Type B pancreatic cell (in vitro differentiated cells): ENCODE measurements around the gene GRIK4. TPM values are rescaled to one million over a fixed set of nuclear protein-coding genes. Genes with fewer than 3 reads are reported as not detected.

Source experiments
- DNase-seq: peaks from one replicate; pipeline ENCODE4 v3.0.0; 2021; ENCODE audit warnings: mixed read lengths; ENCODE audit not compliant: unreplicated experiment; ENCODE audit errors: extremely low spot score
- H3K27ac Mint-ChIP-seq: 2 replicates; pipeline ENCODE4 v1.8.0; 2021; ENCODE audit warnings: mild to moderate bottlenecking, mixed read lengths
- H3K27me3 Mint-ChIP-seq: 2 replicates; pipeline ENCODE4 v1.8.0; 2021; ENCODE audit warnings: mixed read lengths
- H3K36me3 Mint-ChIP-seq: 2 replicates; pipeline ENCODE4 v1.8.0; 2021; ENCODE audit warnings: mixed read lengths
- H3K4me1 Mint-ChIP-seq: one replicate; pipeline ENCODE4 v1.8.0; 2021; ENCODE audit warnings: mixed read lengths; ENCODE audit not compliant: unreplicated experiment
- H3K4me3 Mint-ChIP-seq: 2 replicates; pipeline ENCODE4 v1.8.0; 2021; ENCODE audit warnings: mild to moderate bottlenecking, mixed read lengths
- H3K9me3 Mint-ChIP-seq: 2 replicates; pipeline ENCODE4 v1.8.0; 2021; ENCODE audit warnings: mixed read lengths
- total RNA-seq: library from RNA; stranded (reverse); gene quantifications from 2 replicates; pipeline ENCODE4 v1.2.1, GENCODE V29; 2021; ENCODE audit warnings: low replicate concordance
- TF ChIP-seq, protein P1 (sequence below): fragments of 200-600 bp; sonication (generic); conservative IDR thresholded peaks from 2 replicates; pipeline ENCODE4 v1.5.0; 2021; ENCODE audit warnings: antibody characterized with exemption, mild to moderate bottlenecking

Gene GRIK4
- total RNA-seq, 1 donor from 2014 or later = 0.72 TPM

DNA sequence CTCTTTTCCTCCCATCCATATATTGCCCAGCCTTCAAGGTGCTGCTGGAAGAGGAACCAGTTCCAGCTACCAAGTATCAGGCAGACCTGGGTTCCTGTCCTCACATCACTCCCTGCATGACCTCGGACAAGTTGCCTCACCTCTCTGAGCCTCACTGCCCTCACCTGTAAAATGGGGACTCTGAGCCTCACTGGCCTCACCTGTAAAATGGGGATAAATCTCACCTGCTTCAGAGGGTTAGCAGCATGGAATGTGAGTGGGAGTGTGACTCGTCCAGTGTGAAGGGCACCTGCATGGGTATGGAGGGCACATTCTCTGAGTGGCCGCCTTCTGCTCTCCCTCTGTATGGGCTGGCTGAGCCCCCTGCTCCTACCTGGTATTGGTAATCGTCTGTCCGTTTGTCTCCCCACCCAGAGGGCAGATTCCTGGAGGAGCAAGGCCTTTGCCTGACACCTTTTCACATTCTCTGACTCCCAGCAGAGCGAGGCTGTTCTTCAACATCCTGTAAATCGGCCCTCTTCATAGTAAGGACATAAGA, 3.7 kb downstream of the GRIK4 start:
- Mint-ChIP-seq H3K4me1 (peaks cover 9% of the 10 kb centered on the region), H3K27me3 (peaks cover 59% of the 10 kb centered on the region), H3K27ac (no peak overlapping the region), H3K36me3 (no peaks in the 10 kb centered on the region), H3K4me3 (peak overlapping the region; percentile 66), H3K9me3 (no peaks in the 10 kb centered on the region)
- DNase-seq = no peak
- TF ChIP-seq, protein P1, sequence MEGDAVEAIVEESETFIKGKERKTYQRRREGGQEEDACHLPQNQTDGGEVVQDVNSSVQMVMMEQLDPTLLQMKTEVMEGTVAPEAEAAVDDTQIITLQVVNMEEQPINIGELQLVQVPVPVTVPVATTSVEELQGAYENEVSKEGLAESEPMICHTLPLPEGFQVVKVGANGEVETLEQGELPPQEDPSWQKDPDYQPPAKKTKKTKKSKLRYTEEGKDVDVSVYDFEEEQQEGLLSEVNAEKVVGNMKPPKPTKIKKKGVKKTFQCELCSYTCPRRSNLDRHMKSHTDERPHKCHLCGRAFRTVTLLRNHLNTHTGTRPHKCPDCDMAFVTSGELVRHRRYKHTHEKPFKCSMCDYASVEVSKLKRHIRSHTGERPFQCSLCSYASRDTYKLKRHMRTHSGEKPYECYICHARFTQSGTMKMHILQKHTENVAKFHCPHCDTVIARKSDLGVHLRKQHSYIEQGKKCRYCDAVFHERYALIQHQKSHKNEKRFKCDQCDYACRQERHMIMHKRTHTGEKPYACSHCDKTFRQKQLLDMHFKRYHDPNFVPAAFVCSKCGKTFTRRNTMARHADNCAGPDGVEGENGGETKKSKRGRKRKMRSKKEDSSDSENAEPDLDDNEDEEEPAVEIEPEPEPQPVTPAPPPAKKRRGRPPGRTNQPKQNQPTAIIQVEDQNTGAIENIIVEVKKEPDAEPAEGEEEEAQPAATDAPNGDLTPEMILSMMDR = no peak

DNA sequence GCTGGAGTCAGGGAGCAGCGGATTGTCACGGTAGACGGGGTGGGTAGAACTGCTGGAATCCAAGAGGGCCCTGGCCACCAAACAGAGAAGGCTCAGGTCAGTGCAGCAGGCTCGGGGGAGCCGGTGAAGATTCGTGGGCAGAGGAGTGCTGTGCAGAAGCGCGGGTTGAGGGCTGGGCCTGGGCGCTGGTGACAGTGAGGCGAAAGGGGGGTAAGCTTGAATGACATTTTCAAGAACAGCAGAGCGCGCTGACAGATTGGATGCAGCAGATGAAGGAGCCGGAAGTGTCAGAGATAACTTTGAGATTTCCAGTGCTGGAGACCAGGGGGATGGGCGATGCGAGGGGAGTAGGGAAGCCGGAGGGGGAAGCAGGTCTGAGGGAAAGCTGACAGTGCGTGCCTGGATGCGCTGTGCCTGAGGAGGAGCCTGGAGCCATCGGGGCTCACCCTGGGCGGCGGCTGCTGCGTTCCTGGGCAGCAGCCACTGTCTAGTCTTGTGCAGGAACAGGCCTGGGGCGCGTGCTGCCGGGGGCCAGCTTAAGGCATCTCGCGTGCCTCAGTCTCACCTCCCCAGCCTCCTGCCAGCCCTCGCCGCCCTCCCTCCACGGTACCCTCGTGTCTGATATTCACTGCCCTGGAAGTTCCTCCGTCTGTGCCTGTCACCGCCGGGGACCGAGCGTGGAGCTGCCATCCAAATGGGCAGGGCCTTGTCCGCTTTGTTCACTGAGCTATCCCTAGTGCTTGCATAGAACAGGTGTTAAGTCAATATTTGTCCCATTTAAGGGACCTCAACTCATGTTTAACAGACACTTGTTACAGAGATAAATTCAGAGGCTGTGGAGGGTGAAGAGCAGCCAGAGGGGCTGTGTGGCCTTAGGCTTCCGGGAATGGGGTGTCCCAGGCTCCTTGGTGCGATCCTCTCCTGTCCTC, 5.2 kb downstream of the GRIK4 start:
- no peak for DNase-seq
- Mint-ChIP-seq H3K4me1 (peaks cover 6% of the 10 kb centered on the region), H3K27me3 (peaks cover 60% of the 10 kb centered on the region), H3K9me3 (no peaks in the 10 kb centered on the region), H3K27ac (no peak overlapping the region), H3K36me3 (no peaks in the 10 kb centered on the region), H3K4me3 (no peak overlapping the region)
- TF ChIP-seq, protein P1 = no peak

DNA sequence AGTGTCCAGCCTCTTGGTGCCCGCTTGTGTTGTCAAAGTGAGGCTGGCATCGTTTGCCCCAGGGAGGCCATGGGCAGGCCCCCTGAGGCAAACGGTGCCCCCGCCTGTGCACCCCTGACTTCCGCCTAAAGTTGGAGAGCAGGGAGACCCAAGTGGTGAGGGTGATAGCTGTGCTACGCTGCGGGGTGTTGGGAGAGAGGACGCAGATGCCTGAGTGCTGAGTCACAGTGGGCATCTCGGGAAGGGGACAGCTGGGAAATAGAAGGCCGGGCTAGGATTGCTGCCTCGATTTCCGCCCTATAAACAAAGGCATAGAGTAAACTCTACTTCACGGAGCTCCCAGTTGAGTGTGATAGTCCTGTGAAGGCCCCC, 5.8 kb downstream of the GRIK4 start:
- H3K36me3 Mint-ChIP-seq = no peaks in the 10 kb centered on the region
- TF ChIP-seq, protein P1 = no peak
- H3K4me1 Mint-ChIP-seq = peaks cover 6% of the 10 kb centered on the region
- peaks cover 63% of the 10 kb centered on the region for H3K27me3 Mint-ChIP-seq
- H3K9me3 Mint-ChIP-seq = no peaks in the 10 kb centered on the region
- no peak overlapping the region for H3K27ac Mint-ChIP-seq
- DNase-seq = no peak
- H3K4me3 Mint-ChIP-seq = no peak overlapping the region

DNA sequence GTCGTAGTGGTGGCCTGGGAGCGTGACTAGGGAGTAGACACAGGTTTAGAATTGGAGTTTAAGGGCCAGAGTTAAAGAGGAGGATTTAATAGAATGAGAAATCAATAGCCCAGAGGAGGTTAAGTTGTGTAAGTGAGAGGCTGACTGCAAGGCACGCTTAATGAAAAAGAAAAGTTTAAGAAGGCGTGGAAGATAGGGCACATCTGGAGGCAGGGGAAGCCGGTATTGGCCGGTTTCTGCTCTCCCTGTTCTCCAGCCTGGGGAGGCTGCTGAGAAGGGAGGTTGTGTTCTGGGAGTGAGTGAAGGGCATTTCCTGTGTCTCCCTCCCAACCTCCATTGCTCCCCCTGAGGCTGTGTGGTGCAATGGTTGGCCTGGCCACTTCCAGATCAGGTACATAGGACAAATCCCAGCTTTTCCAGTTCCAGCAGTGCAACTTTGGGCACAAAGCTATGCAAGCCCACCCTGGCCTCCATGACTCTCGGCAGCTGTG, 6.3 kb downstream of the GRIK4 start:
- H3K9me3 Mint-ChIP-seq = no peaks in the 10 kb centered on the region
- no peak for DNase-seq
- peaks cover 7% of the 10 kb centered on the region for H3K4me1 Mint-ChIP-seq
- TF ChIP-seq, protein P1 = no peak
- no peak overlapping the region for H3K4me3 Mint-ChIP-seq
- H3K36me3 Mint-ChIP-seq = no peaks in the 10 kb centered on the region
- no peak overlapping the region for H3K27ac Mint-ChIP-seq
- peaks cover 63% of the 10 kb centered on the region for H3K27me3 Mint-ChIP-seq

DNA sequence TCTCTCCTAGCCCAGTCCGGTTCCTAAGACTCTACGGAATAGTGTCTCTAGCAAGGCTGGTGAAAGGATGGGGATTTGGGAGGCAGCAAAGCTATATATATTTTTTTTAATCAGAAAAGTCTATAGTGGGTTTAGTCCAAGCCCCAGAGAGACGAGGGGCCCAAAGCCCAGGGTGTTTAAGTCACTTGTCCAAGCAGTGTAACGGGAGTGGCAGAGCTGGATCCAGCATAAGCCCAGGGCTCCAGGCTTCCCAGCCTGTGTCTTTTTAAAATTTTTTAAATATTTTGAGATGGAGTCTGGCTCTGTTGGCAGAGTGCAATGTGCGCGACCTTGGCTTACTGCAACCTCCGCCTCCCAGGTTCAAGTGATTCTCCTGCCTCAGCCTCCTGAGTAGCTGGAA, 6.8 kb downstream of the GRIK4 start:
- H3K27ac Mint-ChIP-seq = no peak overlapping the region
- no peaks in the 10 kb centered on the region for H3K36me3 Mint-ChIP-seq
- no peak overlapping the region for H3K4me3 Mint-ChIP-seq
- H3K4me1 Mint-ChIP-seq = peaks cover 10% of the 10 kb centered on the region
- TF ChIP-seq, protein P1 = no peak
- no peaks in the 10 kb centered on the region for H3K9me3 Mint-ChIP-seq
- DNase-seq = no peak
- peaks cover 63% of the 10 kb centered on the region for H3K27me3 Mint-ChIP-seq
